ENCODE results near the gene CMPK2.
"Not testable (repeated sequence)": the region's sequence is repeated elsewhere in the genome, so short reads cannot be mapped to it uniquely, and the experiment has no call there.

CMPK2 gene

GRCh38 chr2:6865346-6866274 lies at the start of gene CMPK2:
Gene CMPK2 (minus strand): TSS chr2:6865907. CDS start chr2:6865696, 211 bp downstream.
- DNase-seq (ENCODE audit: low read depth in 2 of 2): peak; percentile 41 to 70

GRCh38 chr2:6915399-6915798 lies 49.7 kb upstream of the CMPK2 start:
- no peak for DNase-seq (ENCODE audit: low read depth in 2 of 2)

GRCh38 chr2:6914828-6915227 lies 49.1 kb upstream of the CMPK2 start:
- DNase-seq (ENCODE audit: low read depth in 2 of 2): no peak

GRCh38 chr2:6913415-6914157 lies 47.9 kb upstream of the CMPK2 start:
- no peak for DNase-seq (ENCODE audit: low read depth in 2 of 2)

- no peak for DNase-seq (ENCODE audit: low read depth in 2 of 2)
These were observed 46.0 kb upstream of the CMPK2 start for GRCh38 chr2:6911721-6912120.

GRCh38 chr2:6909431-6910385 lies 44.0 kb upstream of the CMPK2 start:
- DNase-seq (ENCODE audit: low read depth in 2 of 2): no peak

- no peak for DNase-seq (ENCODE audit: low read depth in 2 of 2)
These were observed 42.6 kb upstream of the CMPK2 start for GRCh38 chr2:6908291-6908690.

GRCh38 chr2:6906165-6906741 lies 40.5 kb upstream of the CMPK2 start:
- no peak for DNase-seq (ENCODE audit: low read depth in 2 of 2)

- DNase-seq (ENCODE audit: low read depth in 2 of 2): no peak
These were observed 40.0 kb upstream of the CMPK2 start for GRCh38 chr2:6905668-6906067.

GRCh38 chr2:6902581-6902980 lies 36.9 kb upstream of the CMPK2 start:
- DNase-seq (ENCODE audit: low read depth in 2 of 2): not testable (repeated sequence)

- no peak for DNase-seq (ENCODE audit: low read depth in 2 of 2)
These were observed 31.4 kb upstream of the CMPK2 start for GRCh38 chr2:6896930-6897759.

- no peak for DNase-seq (ENCODE audit: low read depth in 2 of 2)
These were observed 28.3 kb upstream of the CMPK2 start for GRCh38 chr2:6893876-6894482.

GRCh38 chr2:6888724-6889123 lies 23.0 kb upstream of the CMPK2 start:
- no peak for DNase-seq (ENCODE audit: low read depth in 2 of 2)

- DNase-seq (ENCODE audit: low read depth in 2 of 2): no peak
These were observed 22.1 kb upstream of the CMPK2 start for GRCh38 chr2:6887751-6888192.

GRCh38 chr2:6885968-6886367 lies 20.3 kb upstream of the CMPK2 start:
- DNase-seq (ENCODE audit: low read depth in 2 of 2): no peak

GRCh38 chr2:6885551-6885950 lies 19.8 kb upstream of the CMPK2 start:
- no peak for DNase-seq (ENCODE audit: low read depth in 2 of 2)

GRCh38 chr2:6883448-6884122 lies 17.9 kb upstream of the CMPK2 start:
- DNase-seq (ENCODE audit: low read depth in 2 of 2): no peak

- no peak for DNase-seq (ENCODE audit: low read depth in 2 of 2)
These were observed 15.8 kb upstream of the CMPK2 start for GRCh38 chr2:6881516-6881915.

GRCh38 chr2:6881046-6881445 lies 15.3 kb upstream of the CMPK2 start:
- no peak for DNase-seq (ENCODE audit: low read depth in 2 of 2)

All from stimulated activated CD8-positive, alpha-beta memory T cell treated with anti-CD3 and anti-CD28 coated beads, Interleukin-2, amount 100 ng/mL, for 1 hour (primary cell).